ENCODE measurements around the gene TSPEAR.

GRCh38 chr21:44461464-44462001 lies 249.8 kb downstream of the TSPEAR start:
- TF ChIP-seq, protein P1, sequence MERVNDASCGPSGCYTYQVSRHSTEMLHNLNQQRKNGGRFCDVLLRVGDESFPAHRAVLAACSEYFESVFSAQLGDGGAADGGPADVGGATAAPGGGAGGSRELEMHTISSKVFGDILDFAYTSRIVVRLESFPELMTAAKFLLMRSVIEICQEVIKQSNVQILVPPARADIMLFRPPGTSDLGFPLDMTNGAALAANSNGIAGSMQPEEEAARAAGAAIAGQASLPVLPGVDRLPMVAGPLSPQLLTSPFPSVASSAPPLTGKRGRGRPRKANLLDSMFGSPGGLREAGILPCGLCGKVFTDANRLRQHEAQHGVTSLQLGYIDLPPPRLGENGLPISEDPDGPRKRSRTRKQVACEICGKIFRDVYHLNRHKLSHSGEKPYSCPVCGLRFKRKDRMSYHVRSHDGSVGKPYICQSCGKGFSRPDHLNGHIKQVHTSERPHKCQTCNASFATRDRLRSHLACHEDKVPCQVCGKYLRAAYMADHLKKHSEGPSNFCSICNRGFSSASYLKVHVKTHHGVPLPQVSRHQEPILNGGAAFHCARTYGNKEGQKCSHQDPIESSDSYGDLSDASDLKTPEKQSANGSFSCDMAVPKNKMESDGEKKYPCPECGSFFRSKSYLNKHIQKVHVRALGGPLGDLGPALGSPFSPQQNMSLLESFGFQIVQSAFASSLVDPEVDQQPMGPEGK (CRISPR knock-in tag; IDR thresholded peaks at IDR 0.05; ENCODE audit: borderline replicate concordance), result no peak
- TF ChIP-seq TOX (CRISPR knock-in tag; IDR thresholded peaks at IDR 0.05; ENCODE audit: borderline replicate concordance) (no peak), ZFP30 (CRISPR knock-in tag; IDR thresholded peaks at IDR 0.05) (no peak), ARNTL (CRISPR knock-in tag; IDR thresholded peaks at IDR 0.05; ENCODE audit: borderline replicate concordance, low read depth) (no peak)
- TF ChIP-seq, protein P2, sequence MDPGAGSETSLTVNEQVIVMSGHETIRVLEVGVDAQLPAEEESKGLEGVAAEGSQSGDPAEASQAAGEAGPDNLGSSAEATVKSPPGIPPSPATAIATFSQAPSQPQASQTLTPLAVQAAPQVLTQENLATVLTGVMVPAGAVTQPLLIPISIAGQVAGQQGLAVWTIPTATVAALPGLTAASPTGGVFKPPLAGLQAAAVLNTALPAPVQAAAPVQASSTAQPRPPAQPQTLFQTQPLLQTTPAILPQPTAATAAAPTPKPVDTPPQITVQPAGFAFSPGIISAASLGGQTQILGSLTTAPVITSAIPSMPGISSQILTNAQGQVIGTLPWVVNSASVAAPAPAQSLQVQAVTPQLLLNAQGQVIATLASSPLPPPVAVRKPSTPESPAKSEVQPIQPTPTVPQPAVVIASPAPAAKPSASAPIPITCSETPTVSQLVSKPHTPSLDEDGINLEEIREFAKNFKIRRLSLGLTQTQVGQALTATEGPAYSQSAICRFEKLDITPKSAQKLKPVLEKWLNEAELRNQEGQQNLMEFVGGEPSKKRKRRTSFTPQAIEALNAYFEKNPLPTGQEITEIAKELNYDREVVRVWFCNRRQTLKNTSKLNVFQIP (CRISPR knock-in tag; IDR thresholded peaks at IDR 0.05; ENCODE audit: borderline replicate concordance, low read depth), result no peak

Measured in SK-N-SH treated with all-trans-retinoic acid at 6 μM for 48 hours (cell line).